ENCODE data around the gene ANKZF1. TPM values are rescaled to one million over a fixed set of nuclear protein-coding genes. Genes with fewer than 3 reads are reported as not detected.

Gene ANKZF1
- total and polyA plus RNA-seq, 2 of the 8 experiments (the other 6 are each of a cell fraction or from before 2014, with no cell fraction given) = 32.5 to 50.1 TPM

DNA sequence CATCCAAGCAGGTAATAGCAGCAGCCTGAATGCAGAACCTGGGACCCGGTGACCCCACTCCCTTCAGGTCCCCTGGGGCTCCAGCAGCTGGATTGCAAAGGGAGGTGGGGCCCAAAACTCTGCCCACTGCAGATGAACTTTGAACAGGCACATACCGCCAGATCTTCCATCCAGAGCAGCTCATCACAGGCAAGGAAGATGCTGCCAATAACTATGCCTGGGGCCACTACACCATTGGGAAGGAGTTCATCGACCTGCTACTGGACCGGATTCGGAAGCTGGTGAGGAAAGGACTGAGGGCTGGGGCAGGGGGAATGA is 40.4 kb downstream of the ANKZF1 start:
- Histone ChIP-seq H2AFZ (ENCODE audit: low read length) (no peak overlapping the region), H4K8ac (ENCODE audit: extremely low read depth, insufficient read depth, low read length) (no peak overlapping the region), H3K14ac (ENCODE audit: insufficient read length) (no peak overlapping the region), H3K4me1 (replicated peaks in 1 of 4; ENCODE audit: control insufficient read depth in 3 of 4, insufficient read depth in 4 of 4, low read length in 3 of 4) (peaks cover 0 to 3% (median 0%) of the 10 kb centered on the region in 4 experiments; a peak in 2 of 7 replicates), H4K91ac (replicated peaks; ENCODE audit: insufficient read length, low read length) (no peak overlapping the region), H3K4me2 (ENCODE audit: insufficient read depth in 1 of 2, low read depth in 2 of 2, low read length in 2 of 2) (no peak overlapping the region), H3K56ac (replicated peaks; ENCODE audit: insufficient read length, low read depth, low read length) (no peak overlapping the region), H3K79me2 (ENCODE audit: control insufficient read depth in 1 of 2, insufficient read depth in 2 of 2, low read length in 2 of 2) (no peaks in the 10 kb centered on the region), H2BK12ac (ENCODE audit: low read depth, low read length) (no peak overlapping the region), H3K9me3 (ENCODE audit: insufficient read depth in 2 of 2, low read depth in 1 of 2, low read length in 1 of 2) (no peaks in the 10 kb centered on the region), H2BK120ac (replicated peaks; ENCODE audit: low read depth, low read length) (no peak overlapping the region), H3K23ac (ENCODE audit: insufficient read length) (no peak overlapping the region), H3K79me1 (ENCODE audit: low read depth, low read length) (no peaks in the 10 kb centered on the region), H3K27ac (ENCODE audit: low read depth, low read length) (no peak overlapping the region), H3K4ac (replicated peaks; ENCODE audit: insufficient read length, low read depth, low read length) (no peak overlapping the region), H2BK20ac (ENCODE audit: low read length) (no peak overlapping the region), H3K9ac (replicated peaks in 1 of 4; ENCODE audit: extremely low read depth in 1 of 4, low read depth in 3 of 4, low read length in 3 of 4) (no peak overlapping the region), H3K27me3 (replicated peaks in 1 of 4; ENCODE audit: control insufficient read depth in 3 of 4, extremely low read depth in 1 of 4, insufficient read depth in 3 of 4, low read length in 3 of 4) (peaks cover 0 to 3% (median 0%) of the 10 kb centered on the region in 4 experiments; a peak in 2 of 7 replicates), H4K20me1 (replicated peaks in 1 of 2; ENCODE audit: control insufficient read depth in 1 of 2, insufficient read depth in 2 of 2, low read length in 2 of 2) (no peaks in the 10 kb centered on the region), H3K36me3 (ENCODE audit: control insufficient read depth in 2 of 4, insufficient read depth in 4 of 4, low read length in 3 of 4) (no peaks in the 10 kb centered on the region), H3K23me2 (ENCODE audit: low read depth, low read length) (no peaks in the 10 kb centered on the region), H2BK5ac (ENCODE audit: low read depth, low read length) (no peak overlapping the region), H2BK15ac (ENCODE audit: low read length) (no peak overlapping the region), H3K4me3 (ENCODE audit: extremely low read depth in 1 of 4, insufficient read depth in 2 of 4, low read depth in 3 of 4, low read length in 4 of 4) (no peak overlapping the region; a peak in 1 of 8 replicates), H3K18ac (ENCODE audit: extremely low read depth, low read length) (no peak overlapping the region), H2AK5ac (ENCODE audit: low read depth, low read length) (no peak overlapping the region; the same call in 1 of the 2 replicates), H4K5ac (ENCODE audit: insufficient read length, low read depth, low read length) (no peak overlapping the region)
- CTCF ChIA-PET (ENCODE audit: partially characterized antibody) = interaction anchor here (0.9 to 1.8 kb wide), 5 partner anchors 13 to 243 kb away, joined by 3 to 8 read pairs (median 4); no protein-coding TSS in a partner anchor
- no peak for DNase-seq (ENCODE audit: low read depth in 1 of 2, low spot score in 2 of 2)
- POLR2A ChIA-PET (ENCODE audit: partially characterized antibody) = interaction anchor here (0.8 to 1.0 kb wide), 2 partner anchors 12 to 18 kb away, joined by 3 read pairs; no protein-coding TSS in a partner anchor
- WGBS, 2 experiments (ENCODE audit: extremely low coverage in 1 of 2, insufficient coverage in 1 of 2, insufficient read length in 1 of 2, insufficient replicate concordance in 2 of 2, low coverage in 1 of 2, low lambda C conversion rate in 2 of 2, missing lambda C conversion rate in 1 of 2) = 86% methylated on average over 5 of the region's 5 CpGs; no CpG with 5 or more reads in 1 of the 2 experiments
- no peak for FAIRE-seq
- TF ChIP-seq BACH1 (IDR thresholded peaks at IDR 0.05; ENCODE audit: low read length) (no peak), KDM5A (IDR thresholded peaks at IDR 0.05; ENCODE audit: low read length) (no peak), PHF8 (conservative IDR thresholded peaks at IDR 0.05; ENCODE audit: low read depth, low read length) (no peak), ATF3 (IDR thresholded peaks at IDR 0.05; ENCODE audit: insufficient read depth, low read depth, low read length) (no peak), KDM1A (IDR thresholded peaks at IDR 0.05; ENCODE audit: borderline replicate concordance, low read length) (no peak), EZH2 (IDR thresholded peaks at IDR 0.05; ENCODE audit: low read depth, low read length, severe bottlenecking) (no peak), KDM4A (IDR thresholded peaks at IDR 0.05; ENCODE audit: low read depth, low read length, severe bottlenecking) (no peak), TBP (IDR thresholded peaks at IDR 0.05; ENCODE audit: low read depth, low read length) (no peak), POLR2A (IDR thresholded peaks at IDR 0.05; ENCODE audit: control extremely low read depth in 1 of 2, low read depth in 2 of 2, low read length in 2 of 2) (no peak), SP2 (IDR thresholded peaks at IDR 0.05; ENCODE audit: low read length) (no peak)
- TF ChIP-seq, protein P1, sequence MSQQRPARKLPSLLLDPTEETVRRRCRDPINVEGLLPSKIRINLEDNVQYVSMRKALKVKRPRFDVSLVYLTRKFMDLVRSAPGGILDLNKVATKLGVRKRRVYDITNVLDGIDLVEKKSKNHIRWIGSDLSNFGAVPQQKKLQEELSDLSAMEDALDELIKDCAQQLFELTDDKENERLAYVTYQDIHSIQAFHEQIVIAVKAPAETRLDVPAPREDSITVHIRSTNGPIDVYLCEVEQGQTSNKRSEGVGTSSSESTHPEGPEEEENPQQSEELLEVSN (IDR thresholded peaks at IDR 0.05) = no peak
- TF ChIP-seq, protein P2, sequence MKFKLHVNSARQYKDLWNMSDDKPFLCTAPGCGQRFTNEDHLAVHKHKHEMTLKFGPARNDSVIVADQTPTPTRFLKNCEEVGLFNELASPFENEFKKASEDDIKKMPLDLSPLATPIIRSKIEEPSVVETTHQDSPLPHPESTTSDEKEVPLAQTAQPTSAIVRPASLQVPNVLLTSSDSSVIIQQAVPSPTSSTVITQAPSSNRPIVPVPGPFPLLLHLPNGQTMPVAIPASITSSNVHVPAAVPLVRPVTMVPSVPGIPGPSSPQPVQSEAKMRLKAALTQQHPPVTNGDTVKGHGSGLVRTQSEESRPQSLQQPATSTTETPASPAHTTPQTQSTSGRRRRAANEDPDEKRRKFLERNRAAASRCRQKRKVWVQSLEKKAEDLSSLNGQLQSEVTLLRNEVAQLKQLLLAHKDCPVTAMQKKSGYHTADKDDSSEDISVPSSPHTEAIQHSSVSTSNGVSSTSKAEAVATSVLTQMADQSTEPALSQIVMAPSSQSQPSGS (IDR thresholded peaks at IDR 0.05; ENCODE audit: low read length) = no peak
